SK-N-SH treated with all-trans-retinoic acid at 6 μM for 48 hours (cell line): Measurements from ENCODE around the gene SDK1.

Experiments used
- ARNTL ChIP-seq: fragments of 450-650 bp; formaldehyde crosslinking; IDR thresholded peaks from 2 replicates; pipeline ENCODE4 v1.5.0; 2020; ENCODE audit warnings: low read depth, mild to moderate bottlenecking, moderate library complexity, borderline replicate concordance
- BACH2 ChIP-seq: fragments of 250-450 bp; sonication (Bioruptor Pico); IDR thresholded peaks from 2 replicates; pipeline ENCODE4 v1.9.0; 2021; ENCODE audit warnings: mild to moderate bottlenecking, borderline replicate concordance
- CREB5 ChIP-seq: fragments of 250-450 bp; sonication (Bioruptor Pico); IDR thresholded peaks from 2 replicates; pipeline ENCODE4 v1.5.1; 2020; ENCODE audit warnings: low read depth, mild to moderate bottlenecking, moderate library complexity
- CSDC2 ChIP-seq: fragments of 250-450 bp; sonication (Bioruptor Pico); IDR thresholded peaks from 2 replicates; pipeline ENCODE4 v1.5.0; 2020; ENCODE audit warnings: mild to moderate bottlenecking, moderate library complexity
- GLIS3 ChIP-seq: fragments of 250-450 bp; sonication (Bioruptor Pico); IDR thresholded peaks from 2 replicates; pipeline ENCODE4 v1.5.0; 2020; ENCODE audit warnings: mild to moderate bottlenecking, moderate library complexity
- PATZ1 ChIP-seq: fragments of 250-450 bp; sonication (Bioruptor Pico); IDR thresholded peaks from 2 replicates; pipeline ENCODE4 v1.8.0; 2020; ENCODE audit warnings: mild to moderate bottlenecking, moderate library complexity, borderline replicate concordance
- PPARA ChIP-seq: fragments of 250-450 bp; sonication (Bioruptor Pico); IDR thresholded peaks from 2 replicates; pipeline ENCODE4 v1.5.0; 2020; ENCODE audit warnings: mild to moderate bottlenecking, borderline replicate concordance
- RARB ChIP-seq: fragments of 250-450 bp; sonication (Bioruptor Pico); IDR thresholded peaks from 2 replicates; pipeline ENCODE4 v1.8.0; 2021; ENCODE audit warnings: mild to moderate bottlenecking, moderate library complexity
- TCF4 ChIP-seq: fragments of 250-450 bp; sonication (Bioruptor Pico); IDR thresholded peaks from 2 replicates; pipeline ENCODE4 v1.8.0; 2021; ENCODE audit warnings: mild to moderate bottlenecking, moderate library complexity, borderline replicate concordance
- TOX ChIP-seq: fragments of 250-450 bp; sonication (Bioruptor Pico); IDR thresholded peaks from 2 replicates; pipeline ENCODE4 v1.8.0; 2021; ENCODE audit warnings: mild to moderate bottlenecking, moderate library complexity, borderline replicate concordance
- TSHZ2 ChIP-seq: fragments of 250-450 bp; sonication (Bioruptor Pico); IDR thresholded peaks from 2 replicates; pipeline ENCODE4 v1.5.0; 2020; ENCODE audit warnings: mild to moderate bottlenecking, moderate library complexity
- ZNF8 ChIP-seq: fragments of 450-650 bp; formaldehyde crosslinking; IDR thresholded peaks from 2 replicates; pipeline ENCODE4 v1.5.0; 2020; ENCODE audit warnings: mild to moderate bottlenecking, moderate library complexity

- TF ChIP-seq TOX (CRISPR knock-in tag): no peak
- TF ChIP-seq PPARA (CRISPR knock-in tag): no peak
- TF ChIP-seq CSDC2 (CRISPR knock-in tag): no peak
- no peak for TF ChIP-seq TCF4 (CRISPR knock-in tag)
- TF ChIP-seq BACH2 (CRISPR knock-in tag): no peak
- no peak for TF ChIP-seq RARB (CRISPR knock-in tag)
- TF ChIP-seq PATZ1: no peak
- no peak for TF ChIP-seq GLIS3 (CRISPR knock-in tag)
- TF ChIP-seq ZNF8: no peak
- no peak for TF ChIP-seq ARNTL (CRISPR knock-in tag)
- no peak for TF ChIP-seq TSHZ2 (CRISPR knock-in tag)
- no peak for TF ChIP-seq CREB5 (CRISPR knock-in tag)
Measured at GRCh38 chr7:3923307-3923918, 622.4 kb downstream of the SDK1 start.
